ENCODE measurements around the gene PKLR.

The PKLR gene

DNA sequence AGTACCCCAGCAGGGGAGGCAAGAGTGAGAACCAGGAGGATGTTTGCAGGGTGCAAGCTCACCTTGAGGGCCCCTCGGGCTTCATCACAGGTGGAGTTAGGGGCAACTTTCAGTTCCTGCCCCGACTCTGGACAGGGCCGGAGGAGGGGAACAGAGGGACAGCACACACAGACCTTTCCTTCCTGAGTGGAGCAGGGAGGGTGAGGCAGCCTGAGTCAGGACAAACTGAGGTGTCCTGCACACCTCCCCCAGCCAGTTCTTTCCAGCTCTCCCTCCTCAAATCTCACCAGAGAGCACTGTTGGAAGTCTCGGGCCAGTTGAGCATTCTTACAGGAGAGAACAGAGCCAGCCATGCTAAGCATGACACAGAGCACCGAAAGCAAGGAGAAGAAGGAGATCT is 47.4 kb downstream of the PKLR start:
- DNase-seq = no peak
- no peaks in the 10 kb centered on the region for H3K9me3 Mint-ChIP-seq
- H3K36me3 Mint-ChIP-seq (ENCODE audit: low read depth) = peaks cover 15% of the 10 kb centered on the region
- TF ChIP-seq CTCF (IDR thresholded peaks at IDR 0.05) = no peak
- peaks cover 51% of the 10 kb centered on the region for H3K4me1 Mint-ChIP-seq
- H3K4me3 Mint-ChIP-seq = peak overlapping the region; percentile 86
- H3K27ac Mint-ChIP-seq = peak overlapping the region; percentile 83
- peaks cover 2% of the 10 kb centered on the region for H3K27me3 Mint-ChIP-seq (ENCODE audit: low read depth, poor library complexity)

DNA sequence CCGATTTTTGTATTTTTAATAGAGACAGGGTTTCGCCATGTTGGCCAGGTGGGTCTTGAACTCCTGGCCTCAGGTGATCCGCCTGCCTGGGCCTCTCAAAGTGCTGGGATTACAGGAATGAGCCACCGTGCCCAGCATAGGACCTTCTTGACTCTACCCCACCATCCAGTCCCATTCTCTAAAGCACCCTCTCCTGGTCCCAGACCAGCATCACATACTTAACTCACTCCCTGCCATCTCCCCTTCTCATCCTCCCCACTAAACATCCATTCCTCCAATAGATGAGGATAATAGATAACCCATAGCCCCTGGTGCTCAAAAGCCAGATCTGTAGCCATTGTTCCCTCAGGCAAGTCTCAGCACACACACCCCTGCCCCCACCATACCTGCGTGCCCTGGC is 48.0 kb downstream of the PKLR start:
- peak overlapping the region; percentile 86 for H3K4me3 Mint-ChIP-seq
- TF ChIP-seq CTCF (IDR thresholded peaks at IDR 0.05) = no peak
- H3K9me3 Mint-ChIP-seq = no peaks in the 10 kb centered on the region
- H3K27ac Mint-ChIP-seq = peak overlapping the region; percentile 83
- DNase-seq = no peak
- H3K36me3 Mint-ChIP-seq (ENCODE audit: low read depth) = peaks cover 9% of the 10 kb centered on the region
- no peaks in the 10 kb centered on the region for H3K27me3 Mint-ChIP-seq (ENCODE audit: low read depth, poor library complexity)
- peaks cover 51% of the 10 kb centered on the region for H3K4me1 Mint-ChIP-seq

DNA sequence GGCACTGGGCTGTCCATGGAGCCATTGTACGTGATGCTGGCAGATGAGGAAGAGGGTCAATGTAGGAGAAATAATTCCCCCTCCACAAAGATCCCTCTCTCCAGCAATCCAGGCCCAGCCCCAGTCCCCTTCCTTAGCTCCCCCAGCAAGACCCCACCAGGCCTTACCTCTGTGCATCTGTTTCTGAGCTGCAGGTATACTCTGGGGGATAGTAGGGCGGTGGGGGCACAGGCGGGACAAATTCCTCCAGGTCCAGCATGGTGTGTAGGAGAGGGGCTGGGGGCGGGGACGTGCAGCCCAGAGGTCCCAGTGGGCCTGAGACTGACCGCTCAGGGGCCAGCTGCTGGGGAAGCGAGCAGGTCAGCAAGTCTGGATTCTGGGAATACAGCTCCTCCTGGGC is 49.7 kb downstream of the PKLR start:
- Mint-ChIP-seq H3K36me3 (ENCODE audit: low read depth) (peaks cover 6% of the 10 kb centered on the region), H3K27me3 (ENCODE audit: low read depth, poor library complexity) (no peaks in the 10 kb centered on the region), H3K27ac (peak overlapping the region; percentile 83)

GRCh38 chr1:155250633-155251449 is 50.4 kb downstream of the PKLR start:
- DNase-seq = peak; percentile 99
- H3K27me3 Mint-ChIP-seq (ENCODE audit: low read depth, poor library complexity) = no peaks in the 10 kb centered on the region

More for the DNA sequence above, 49.7 kb downstream of the PKLR start:
- Mint-ChIP-seq H3K4me3 (peak overlapping the region; percentile 58), H3K9me3 (no peaks in the 10 kb centered on the region), H3K4me1 (peaks cover 46% of the 10 kb centered on the region)
- no peak for DNase-seq
- TF ChIP-seq CTCF (IDR thresholded peaks at IDR 0.05) = no peak

GRCh38 chr1:155250246-155250632 is 51.0 kb downstream of the PKLR start:
- TF ChIP-seq CTCF (IDR thresholded peaks at IDR 0.05) = no peak
- Mint-ChIP-seq H3K27me3 (ENCODE audit: low read depth, poor library complexity) (no peaks in the 10 kb centered on the region), H3K4me1 (peaks cover 44% of the 10 kb centered on the region), H3K4me3 (no peak overlapping the region), H3K27ac (no peak overlapping the region), H3K9me3 (no peaks in the 10 kb centered on the region), H3K36me3 (ENCODE audit: low read depth) (peaks cover 16% of the 10 kb centered on the region)
- no peak for DNase-seq

More at GRCh38 chr1:155250633-155251449, 50.4 kb downstream of the PKLR start:
- Mint-ChIP-seq H3K9me3 (no peaks in the 10 kb centered on the region), H3K4me1 (peaks cover 42% of the 10 kb centered on the region), H3K27ac (no peak overlapping the region), H3K36me3 (ENCODE audit: low read depth) (peaks cover 14% of the 10 kb centered on the region), H3K4me3 (peak overlapping the region; percentile 1)
- TF ChIP-seq CTCF (IDR thresholded peaks at IDR 0.05) = peak; percentile 99

Data from nephron progenitor cell (in vitro differentiated cells).